ENCODE data around the gene DLGAP1.

Gene DLGAP1

DNA sequence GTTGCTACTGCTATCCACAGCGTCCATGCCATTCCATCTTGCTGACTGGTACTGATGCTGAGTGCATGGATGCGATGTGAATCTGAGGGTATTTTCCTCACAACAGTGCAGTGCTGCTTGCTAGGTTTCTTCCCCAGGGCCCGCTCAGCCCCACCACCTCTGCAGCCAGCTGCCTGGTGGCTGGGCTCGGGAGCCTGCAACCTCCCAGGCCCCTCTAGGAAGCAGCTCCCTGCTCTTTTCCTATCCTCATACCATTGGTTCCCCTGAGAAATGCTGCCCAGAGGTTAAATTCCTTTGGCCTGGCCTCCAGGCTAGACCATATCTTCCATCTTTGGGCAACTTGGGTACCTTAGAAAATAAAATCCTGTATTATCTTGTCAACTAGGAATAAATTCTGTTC is 591.5 kb downstream of the DLGAP1 start:
- TF ChIP-seq, protein P1, sequence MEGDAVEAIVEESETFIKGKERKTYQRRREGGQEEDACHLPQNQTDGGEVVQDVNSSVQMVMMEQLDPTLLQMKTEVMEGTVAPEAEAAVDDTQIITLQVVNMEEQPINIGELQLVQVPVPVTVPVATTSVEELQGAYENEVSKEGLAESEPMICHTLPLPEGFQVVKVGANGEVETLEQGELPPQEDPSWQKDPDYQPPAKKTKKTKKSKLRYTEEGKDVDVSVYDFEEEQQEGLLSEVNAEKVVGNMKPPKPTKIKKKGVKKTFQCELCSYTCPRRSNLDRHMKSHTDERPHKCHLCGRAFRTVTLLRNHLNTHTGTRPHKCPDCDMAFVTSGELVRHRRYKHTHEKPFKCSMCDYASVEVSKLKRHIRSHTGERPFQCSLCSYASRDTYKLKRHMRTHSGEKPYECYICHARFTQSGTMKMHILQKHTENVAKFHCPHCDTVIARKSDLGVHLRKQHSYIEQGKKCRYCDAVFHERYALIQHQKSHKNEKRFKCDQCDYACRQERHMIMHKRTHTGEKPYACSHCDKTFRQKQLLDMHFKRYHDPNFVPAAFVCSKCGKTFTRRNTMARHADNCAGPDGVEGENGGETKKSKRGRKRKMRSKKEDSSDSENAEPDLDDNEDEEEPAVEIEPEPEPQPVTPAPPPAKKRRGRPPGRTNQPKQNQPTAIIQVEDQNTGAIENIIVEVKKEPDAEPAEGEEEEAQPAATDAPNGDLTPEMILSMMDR (IDR thresholded peaks at IDR 0.05), result no peak
- TF ChIP-seq ZFX (IDR thresholded peaks at IDR 0.05; ENCODE audit: borderline replicate concordance), result no peak
- H3K27ac ChIP-seq, result no peak overlapping the region

DNA sequence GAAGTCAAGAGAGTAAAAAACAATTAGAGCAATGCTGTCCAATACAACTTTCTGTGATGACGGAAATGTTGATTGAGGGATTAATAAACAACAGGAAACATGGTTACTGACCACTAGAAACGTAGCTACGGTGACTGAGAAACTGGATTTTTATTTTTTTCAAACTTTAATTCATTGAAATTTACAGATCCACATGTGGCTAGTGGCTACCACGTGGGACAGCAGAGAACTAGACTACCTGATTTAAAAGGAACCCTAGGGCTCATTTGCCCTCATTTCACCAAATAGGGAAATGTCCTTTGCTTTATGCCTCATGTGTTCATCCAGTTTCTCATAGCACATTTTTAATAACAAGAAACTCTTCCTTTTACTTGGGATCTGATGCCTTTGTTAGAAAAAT is 592.1 kb downstream of the DLGAP1 start:
- no peak overlapping the region for H3K27ac ChIP-seq
- TF ChIP-seq, protein P1 (IDR thresholded peaks at IDR 0.05), result no peak
- no peak for TF ChIP-seq ZFX (IDR thresholded peaks at IDR 0.05; ENCODE audit: borderline replicate concordance)

DNA sequence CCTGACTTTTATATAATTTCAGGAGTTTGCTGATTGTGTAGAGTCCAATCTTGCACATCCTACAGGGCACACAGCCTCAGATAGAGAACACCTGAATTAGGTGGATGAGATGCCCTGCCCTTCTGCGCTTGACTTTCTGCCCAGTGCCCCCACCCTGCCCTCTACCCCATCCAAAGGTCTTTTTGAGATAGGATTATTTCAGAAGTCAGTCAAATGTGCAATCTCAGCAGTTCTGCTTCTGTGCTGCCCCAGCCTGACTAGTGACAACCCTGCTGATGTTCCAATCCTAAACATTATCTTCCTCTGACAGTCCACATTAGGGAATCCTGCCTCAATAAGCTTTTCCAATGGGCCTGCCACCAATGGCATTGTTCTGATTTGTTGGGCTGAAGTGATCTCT is 593.6 kb downstream of the DLGAP1 start:
- no peak overlapping the region for H3K27ac ChIP-seq
- no peak for TF ChIP-seq ZFX (IDR thresholded peaks at IDR 0.05; ENCODE audit: borderline replicate concordance)
- TF ChIP-seq, protein P1 (IDR thresholded peaks at IDR 0.05), result no peak

DNA sequence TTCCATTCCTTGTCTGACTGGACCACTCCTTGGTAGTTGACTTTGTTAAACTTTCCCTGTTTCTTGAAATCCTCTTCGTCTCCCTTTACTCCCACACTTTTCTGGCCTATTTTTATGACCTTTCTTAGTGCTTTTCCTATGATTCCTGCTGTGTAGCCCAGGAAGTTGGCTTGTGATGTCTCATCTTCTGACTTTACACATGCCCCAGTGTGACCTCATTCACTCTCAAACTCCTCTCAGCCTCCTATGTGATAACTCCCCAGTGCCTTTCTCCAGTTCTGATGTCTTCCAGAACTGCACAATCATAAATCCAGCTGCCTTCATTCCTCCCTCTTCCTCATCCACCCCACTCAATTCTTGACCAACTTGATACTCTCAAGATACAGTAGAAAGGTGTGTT is 597.6 kb downstream of the DLGAP1 start:
- no peak for TF ChIP-seq ZFX (IDR thresholded peaks at IDR 0.05; ENCODE audit: borderline replicate concordance)
- TF ChIP-seq, protein P1 (IDR thresholded peaks at IDR 0.05), result no peak
- H3K27ac ChIP-seq, result no peak overlapping the region

DNA sequence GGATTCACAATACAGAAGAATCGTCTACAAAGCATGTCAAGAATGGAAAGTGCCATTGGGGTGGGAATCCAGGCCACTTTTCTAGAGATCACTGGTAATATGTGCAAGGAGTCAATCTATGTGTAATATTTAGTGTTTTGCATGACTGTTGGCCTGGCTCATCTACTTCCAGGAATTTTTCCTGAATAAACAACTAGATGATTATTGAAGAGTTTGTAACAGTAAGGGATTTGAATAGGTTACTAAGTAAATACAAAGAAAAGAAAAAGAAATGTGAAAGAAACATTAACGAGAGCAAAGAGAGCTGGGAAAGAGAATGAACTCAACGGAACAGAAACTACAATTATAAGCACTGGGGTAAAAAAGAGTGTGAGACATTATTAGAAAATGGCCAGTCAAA is 599.1 kb downstream of the DLGAP1 start:
- H3K27ac ChIP-seq, result no peak overlapping the region
- TF ChIP-seq ZFX (IDR thresholded peaks at IDR 0.05; ENCODE audit: borderline replicate concordance), result no peak
- TF ChIP-seq, protein P1 (IDR thresholded peaks at IDR 0.05), result no peak

DNA sequence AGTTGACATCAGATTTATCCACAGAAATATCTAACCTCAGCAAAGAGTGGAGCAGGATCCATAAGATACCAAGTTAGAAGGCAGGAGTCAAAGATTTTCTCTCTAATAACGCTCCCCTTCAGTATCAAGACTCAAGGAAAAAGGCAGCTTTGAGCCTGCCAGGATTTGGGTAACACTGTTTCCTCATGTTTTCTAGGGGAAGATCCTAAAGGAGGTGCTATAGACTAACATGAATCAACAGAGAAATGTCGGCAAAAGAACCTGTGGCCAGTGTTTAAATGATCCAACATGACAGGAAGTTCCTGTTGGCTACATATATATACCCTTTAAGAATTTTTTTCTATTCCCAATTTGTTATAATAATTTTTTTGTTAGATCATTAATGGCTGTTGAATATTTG is 602.8 kb downstream of the DLGAP1 start:
- TF ChIP-seq, protein P1 (IDR thresholded peaks at IDR 0.05), result no peak
- TF ChIP-seq ZFX (IDR thresholded peaks at IDR 0.05; ENCODE audit: borderline replicate concordance), result no peak
- no peak overlapping the region for H3K27ac ChIP-seq

DNA sequence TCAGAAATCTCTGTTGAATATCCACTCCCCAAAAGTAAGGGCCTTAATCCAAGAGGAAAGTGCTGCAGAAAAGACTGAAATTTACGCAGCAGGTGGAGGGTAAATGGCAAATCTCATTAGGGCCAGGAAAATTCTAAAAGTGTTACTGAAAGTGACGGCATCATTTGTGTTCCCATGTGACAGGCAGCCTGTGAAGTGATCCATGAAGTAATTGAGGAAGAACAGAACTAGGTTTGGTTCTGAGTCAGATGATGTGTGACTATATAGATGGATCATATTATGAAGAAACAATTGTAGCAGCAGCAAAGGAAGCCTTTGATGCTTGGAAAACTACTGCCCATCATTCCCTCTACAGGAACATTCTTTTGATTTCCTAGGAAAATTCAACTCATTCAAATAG is 603.9 kb downstream of the DLGAP1 start:
- no peak overlapping the region for H3K27ac ChIP-seq
- no peak for TF ChIP-seq ZFX (IDR thresholded peaks at IDR 0.05; ENCODE audit: borderline replicate concordance)
- TF ChIP-seq, protein P1 (IDR thresholded peaks at IDR 0.05), result no peak
